Esophagus muscularis mucosa (tissue), 4 donors: Measurements from ENCODE around the gene MAP2K5. TPM values are rescaled to one million over a fixed set of nuclear protein-coding genes. Genes with fewer than 3 reads are reported as not detected.

Experiments used
- DNase-seq: peaks from one replicate; pipeline ENCODE4 v3.0.0-alpha.2; 2017; ENCODE audit errors: extremely low spot score
- H3K27ac ChIP-seq, 4 donors: fragments of 200-600 bp; sonication (generic); replicated peaks in 1 of 4; 1 replicate in 3 of 4; 2 replicates in 1 of 4; pipeline ENCODE4 v1.5.1; 2016 to 2019; ENCODE audit warnings: mild to moderate bottlenecking in 1 of 4
- H3K27me3 ChIP-seq, 4 donors: fragments of 200-600 bp; sonication (generic); one replicate each; pipeline versions ENCODE4 v1.5.1 to v1.6.0; 2016 to 2019
- H3K36me3 ChIP-seq, 4 donors: fragments of 200-600 bp; sonication (generic); one replicate each; pipeline ENCODE4 v1.5.1; 2016 to 2019
- H3K4me1 ChIP-seq, 4 donors: fragments of 200-600 bp; sonication (generic); one replicate each; pipeline ENCODE4 v1.5.1; 2016 to 2019
- H3K4me3 ChIP-seq, 4 donors: fragments of 200-600 bp; sonication (generic); 1 replicate in 2 of 4; 2 replicates in 2 of 4; pipeline ENCODE4 v1.5.1; 2016 to 2019; ENCODE audit warnings: mild to moderate bottlenecking in 4 of 4, moderate library complexity in 1 of 4
- H3K9me3 ChIP-seq, 4 donors: fragments of 200-600 bp; sonication (generic); 1 replicate in 3 of 4; 2 replicates in 1 of 4; pipeline ENCODE4 v1.5.1; 2016 to 2019
- CTCF ChIP-seq, 3 experiments: fragments of 200-600 bp in 2 of 3; fragments of 450-650 bp in 1 of 3; sonication (generic) in 2 of 3; IDR thresholded peaks; one replicate each; pipeline ENCODE4 v1.5.1; 2017 to 2019; ENCODE audit warnings: antibody characterized with exemption in 3 of 3, mild to moderate bottlenecking in 2 of 3, moderate library complexity in 1 of 3
- EP300 ChIP-seq: sonication (generic); formaldehyde crosslinking; IDR thresholded peaks from one replicate; pipeline ENCODE4 v1.6.1; 2017; ENCODE audit warnings: antibody characterized with exemption
- POLR2A ChIP-seq: fragments of 450-650 bp; IDR thresholded peaks from one replicate; pipeline ENCODE4 v1.6.1; 2017; ENCODE audit warnings: antibody characterized with exemption, moderate library complexity, mild to moderate bottlenecking, low read depth
- POLR2AphosphoS5 ChIP-seq, 2 donors: sonication (generic); formaldehyde crosslinking; IDR thresholded peaks; one replicate each; pipeline ENCODE4 v1.6.1; 2017; ENCODE audit warnings: antibody characterized with exemption in 2 of 2
- WGBS: methylation state at CpG from one replicate; pipeline ENCODE4 v1.1.5; 2018; 5-methylcytosine and 5-hydroxymethylcytosine counted together
- intact Hi-C: fragments of 100-400 bp; cut with DNase I; formaldehyde crosslinking; loops from one replicate; pipeline ENCODE4 v1.15.1; 2023
- small RNA-seq, 3 donors: library from RNA; depleted of rRNA; stranded (forward); fragments of <200 nt; gene quantifications; one replicate each; pipeline ENCODE3, GENCODE V24; 2016
- total RNA-seq, 4 donors: library from RNA; depleted of rRNA; stranded (reverse); fragments of >200 nt; gene quantifications; one replicate each; pipeline versions ENCODE4 v1.1.0 to v1.2.1, GENCODE V29; 2016

The MAP2K5 gene
- total RNA-seq, 4 donors from 2014 or later: 7.8 to 11.9 (median 10.6) TPM

DNA sequence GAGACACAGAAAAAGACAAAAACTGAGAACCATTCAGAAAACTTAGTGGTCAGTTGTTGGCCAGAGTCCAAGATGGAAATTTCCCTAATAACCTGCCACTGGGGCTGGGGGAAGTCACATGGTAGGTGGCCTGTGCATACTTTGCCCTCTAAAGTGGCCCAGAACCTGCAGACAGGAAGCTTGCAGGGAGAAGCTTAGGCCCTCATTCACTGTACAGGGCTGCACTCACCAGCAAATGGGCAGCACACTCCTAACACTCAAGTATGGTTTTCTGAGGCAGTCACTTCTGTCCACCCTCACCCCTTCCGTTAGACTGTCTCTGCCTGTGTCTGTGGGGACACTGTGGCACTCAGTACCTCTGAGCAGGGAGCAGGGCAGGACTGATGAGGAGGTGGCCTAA, 311.9 kb downstream of the MAP2K5 start:
- WGBS: no CpG with 5 or more reads among the region's 1 CpG
- no peaks in the 10 kb centered on the region for H3K4me1 ChIP-seq
- H3K4me3 ChIP-seq: no peak overlapping the region
- H3K27me3 ChIP-seq: no peaks in the 10 kb centered on the region
- H3K36me3 ChIP-seq: no peaks in the 10 kb centered on the region
- H3K27ac ChIP-seq: no peak overlapping the region
- TF ChIP-seq CTCF (IDR thresholded peaks at IDR 0.05) (no peak), POLR2A (no peak), EP300 (no peak), POLR2AphosphoS5 (IDR thresholded peaks at IDR 0.05) (no peak)
- DNase-seq: peak; percentile 64
- intact Hi-C loops: no loop called here
- no peaks in the 10 kb centered on the region for H3K9me3 ChIP-seq

DNA sequence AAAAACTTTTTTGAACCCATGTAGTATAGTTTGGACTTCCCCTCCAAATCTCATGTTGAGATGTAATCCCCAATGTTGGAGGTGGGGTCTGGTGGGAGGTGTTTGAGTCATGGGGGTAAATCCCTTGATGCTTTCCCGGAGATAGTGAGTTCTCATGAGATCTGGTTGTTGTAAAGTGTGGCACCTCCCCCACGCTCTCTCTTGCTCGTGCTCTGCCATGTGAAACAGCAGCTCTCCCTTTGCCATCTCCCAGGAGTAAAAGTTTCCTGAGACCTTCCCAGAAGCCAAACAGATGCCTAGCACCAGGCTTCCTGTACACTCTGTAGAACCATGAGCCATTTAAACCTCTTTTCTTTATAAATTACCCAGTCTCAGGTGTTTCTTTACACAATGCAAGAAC, 313.3 kb downstream of the MAP2K5 start:
- intact Hi-C loops: no loop called here
- H3K27me3 ChIP-seq: no peaks in the 10 kb centered on the region
- H3K36me3 ChIP-seq: no peaks in the 10 kb centered on the region
- no peak overlapping the region for H3K4me3 ChIP-seq
- DNase-seq: no peak
- H3K4me1 ChIP-seq: no peaks in the 10 kb centered on the region
- TF ChIP-seq POLR2AphosphoS5 (IDR thresholded peaks at IDR 0.05) (no peak), POLR2A (no peak), CTCF (IDR thresholded peaks at IDR 0.05) (no peak), EP300 (no peak)
- 75% methylated on average over 3 of the region's 3 CpGs for WGBS
- H3K9me3 ChIP-seq: no peaks in the 10 kb centered on the region
- no peak overlapping the region for H3K27ac ChIP-seq

Small RNA genes lying within 50 kb of the gene (small RNA-seq; reads per million reads assigned to genes)
- gene RNU6-1: 0 reads per million in 3 donors

Other genes with a start within 250 kb of the MAP2K5 start
- 1 to 10 TPM; 3.8 to 8.1 (median 5.7) TPM for gene C15orf61, start 21.6 kb upstream of the MAP2K5 start, total RNA-seq